ENCODE data around the gene UPK1A. TPM values are rescaled to one million over a fixed set of nuclear protein-coding genes. Genes with fewer than 3 reads are reported as not detected.

Gene UPK1A
- total and polyA plus RNA-seq, 2 donors (not counting 1 experiment from before 2014, with no cell fraction given): 0.16 TPM; not detected in 1

DNA sequence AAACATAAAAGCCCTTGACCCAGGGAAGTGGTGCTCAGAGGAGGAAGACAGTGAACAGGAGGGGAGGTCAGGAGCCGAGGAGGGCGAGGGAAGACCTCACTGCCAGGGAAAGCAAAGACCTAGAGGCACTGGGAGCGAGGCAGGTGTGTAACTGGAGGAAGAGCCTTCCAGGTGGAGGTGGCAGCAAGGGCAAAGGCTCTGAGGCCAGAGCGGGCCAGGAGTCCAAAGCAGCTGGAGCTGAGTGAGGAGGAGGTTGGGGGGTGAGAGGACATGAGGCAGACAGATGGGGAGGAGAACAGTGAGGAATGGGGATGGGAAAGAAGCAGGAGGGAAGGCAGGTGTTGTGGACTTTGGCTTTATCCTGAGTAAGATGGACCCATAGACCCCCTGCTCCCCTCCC lies 3.7 kb downstream of the UPK1A start:
- peaks cover 8 to 9% of the 10 kb centered on the region in 2 donors for H3K4me1 ChIP-seq (ENCODE audit: control insufficient read depth in 2 of 2, insufficient read depth in 2 of 2, low read length in 2 of 2)
- no peak for TF ChIP-seq EZH2 (IDR thresholded peaks at IDR 0.05; ENCODE audit: borderline replicate concordance, insufficient read depth, low read depth, low read length, poor library complexity, severe bottlenecking)
- TF ChIP-seq, protein P1, sequence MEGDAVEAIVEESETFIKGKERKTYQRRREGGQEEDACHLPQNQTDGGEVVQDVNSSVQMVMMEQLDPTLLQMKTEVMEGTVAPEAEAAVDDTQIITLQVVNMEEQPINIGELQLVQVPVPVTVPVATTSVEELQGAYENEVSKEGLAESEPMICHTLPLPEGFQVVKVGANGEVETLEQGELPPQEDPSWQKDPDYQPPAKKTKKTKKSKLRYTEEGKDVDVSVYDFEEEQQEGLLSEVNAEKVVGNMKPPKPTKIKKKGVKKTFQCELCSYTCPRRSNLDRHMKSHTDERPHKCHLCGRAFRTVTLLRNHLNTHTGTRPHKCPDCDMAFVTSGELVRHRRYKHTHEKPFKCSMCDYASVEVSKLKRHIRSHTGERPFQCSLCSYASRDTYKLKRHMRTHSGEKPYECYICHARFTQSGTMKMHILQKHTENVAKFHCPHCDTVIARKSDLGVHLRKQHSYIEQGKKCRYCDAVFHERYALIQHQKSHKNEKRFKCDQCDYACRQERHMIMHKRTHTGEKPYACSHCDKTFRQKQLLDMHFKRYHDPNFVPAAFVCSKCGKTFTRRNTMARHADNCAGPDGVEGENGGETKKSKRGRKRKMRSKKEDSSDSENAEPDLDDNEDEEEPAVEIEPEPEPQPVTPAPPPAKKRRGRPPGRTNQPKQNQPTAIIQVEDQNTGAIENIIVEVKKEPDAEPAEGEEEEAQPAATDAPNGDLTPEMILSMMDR (IDR thresholded peaks at IDR 0.05): no peak
- H3K4me3 ChIP-seq (ENCODE audit: control extremely low read depth in 1 of 5, extremely low read depth in 1 of 5, insufficient read depth in 1 of 5, low read depth in 2 of 5, low read length in 4 of 5): no peak overlapping the region
- intact Hi-C loops (cut with micrococcal nuclease): no loop called here
- no peak overlapping the region for H3K4me2 ChIP-seq (replicated peaks; ENCODE audit: low read depth, low read length, poor library complexity, severe bottlenecking)
- ChIA-PET CTCF (no interaction called here), POLR2A (no interaction called here)
- H3K9me3 ChIP-seq (ENCODE audit: control extremely low read depth in 1 of 3, control insufficient read depth in 2 of 3, insufficient read depth in 1 of 3, low read length in 2 of 3): peaks cover 0 to 11% (median 0%) of the 10 kb centered on the region in 3 donors
- WGBS (ENCODE audit: insufficient coverage): 66% methylated on average over 4 of the region's 4 CpGs
- peaks cover 0 to 34% (median 13%) of the 10 kb centered on the region in 4 experiments for H3K27me3 ChIP-seq (replicated peaks in 1 of 4; ENCODE audit: control extremely low read depth in 1 of 4, control insufficient read depth in 3 of 4, insufficient read depth in 4 of 4, low read length in 3 of 4)
- Mint-ChIP-seq H3K27me3 (peaks cover 26% of the 10 kb centered on the region), H3K4me1 (peaks cover 7% of the 10 kb centered on the region), H3K9me3 (ENCODE audit: insufficient read depth) (no peaks in the 10 kb centered on the region), H3K27ac (no peak overlapping the region), H3K4me3 (no peak overlapping the region)
- no peaks in the 10 kb centered on the region for H4K20me1 ChIP-seq (ENCODE audit: control insufficient read depth, insufficient read depth, low read length, poor library complexity, severe bottlenecking)
- H3K79me2 ChIP-seq (ENCODE audit: control insufficient read depth, insufficient read depth, low read length): no peaks in the 10 kb centered on the region
- no peak overlapping the region for H2AFZ ChIP-seq (ENCODE audit: insufficient read depth, low read depth, low read length, poor library complexity, severe bottlenecking)
- ATAC-seq (ENCODE audit: low read depth): no peak
- no peak overlapping the region for H3K27ac ChIP-seq (ENCODE audit: low read length in 2 of 2)
- H3K9ac ChIP-seq (ENCODE audit: low read length): no peak overlapping the region
- no peak for DNase-seq
- H3K36me3 ChIP-seq (replicated peaks in 1 of 2; ENCODE audit: control extremely low read depth in 1 of 2, control insufficient read depth in 1 of 2, extremely low read depth in 1 of 2, insufficient read depth in 2 of 2, low read length in 1 of 2): peaks cover 0 to 8% of the 10 kb centered on the region in 2 experiments

DNA sequence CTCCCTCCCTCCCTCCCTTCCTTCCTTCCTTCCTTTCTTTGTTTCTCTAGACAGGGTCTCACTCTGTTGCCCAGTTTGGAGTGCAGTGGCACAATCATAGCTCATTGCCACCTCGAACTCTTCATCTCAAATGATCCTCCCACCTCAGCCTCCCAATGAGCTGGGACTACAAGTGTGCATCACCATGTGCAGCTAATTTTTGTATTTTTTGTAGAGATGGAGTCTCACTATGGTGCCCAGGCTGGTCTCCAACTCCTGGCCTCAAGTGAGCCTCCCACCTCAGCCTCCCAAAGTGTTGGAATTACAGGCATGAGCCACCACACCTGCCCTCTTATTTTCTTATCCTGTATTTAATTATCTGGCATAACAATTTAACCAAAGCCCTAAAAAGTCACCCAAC lies 4.4 kb downstream of the UPK1A start:
- H2AFZ ChIP-seq (ENCODE audit: insufficient read depth, low read depth, low read length, poor library complexity, severe bottlenecking): no peak overlapping the region
- Mint-ChIP-seq H3K27ac (no peak overlapping the region), H3K9me3 (ENCODE audit: insufficient read depth) (no peaks in the 10 kb centered on the region), H3K4me1 (peaks cover 7% of the 10 kb centered on the region), H3K4me3 (no peak overlapping the region), H3K27me3 (peaks cover 26% of the 10 kb centered on the region)
- H3K9ac ChIP-seq (ENCODE audit: low read length): no peak overlapping the region
- CTCF ChIA-PET: no interaction called here
- H3K4me1 ChIP-seq (ENCODE audit: control insufficient read depth in 2 of 2, insufficient read depth in 2 of 2, low read length in 2 of 2): peaks cover 8 to 9% of the 10 kb centered on the region in 2 donors
- peaks cover 0 to under 1% of the 10 kb centered on the region in 2 experiments for H3K36me3 ChIP-seq (replicated peaks in 1 of 2; ENCODE audit: control extremely low read depth in 1 of 2, control insufficient read depth in 1 of 2, extremely low read depth in 1 of 2, insufficient read depth in 2 of 2, low read length in 1 of 2)
- no peak overlapping the region for H3K27ac ChIP-seq (ENCODE audit: low read length in 2 of 2)
- H3K4me3 ChIP-seq (ENCODE audit: control extremely low read depth in 1 of 5, extremely low read depth in 1 of 5, insufficient read depth in 1 of 5, low read depth in 2 of 5, low read length in 4 of 5): no peak overlapping the region
- H4K20me1 ChIP-seq (ENCODE audit: control insufficient read depth, insufficient read depth, low read length, poor library complexity, severe bottlenecking): no peaks in the 10 kb centered on the region
- no peak for ATAC-seq (ENCODE audit: low read depth)
- POLR2A ChIA-PET: interaction anchor here (0.6 kb wide), 1 partner anchor 9 kb away, joined by 5 read pairs; no protein-coding TSS in a partner anchor
- TF ChIP-seq EZH2 (IDR thresholded peaks at IDR 0.05; ENCODE audit: borderline replicate concordance, insufficient read depth, low read depth, low read length, poor library complexity, severe bottlenecking): no peak
- TF ChIP-seq, protein P1 (IDR thresholded peaks at IDR 0.05): no peak
- DNase-seq: no peak
- H3K27me3 ChIP-seq (replicated peaks in 1 of 4; ENCODE audit: control extremely low read depth in 1 of 4, control insufficient read depth in 3 of 4, insufficient read depth in 4 of 4, low read length in 3 of 4): peaks cover 0 to 37% (median 13%) of the 10 kb centered on the region in 4 experiments
- H3K4me2 ChIP-seq (replicated peaks; ENCODE audit: low read depth, low read length, poor library complexity, severe bottlenecking): no peak overlapping the region
- H3K79me2 ChIP-seq (ENCODE audit: control insufficient read depth, insufficient read depth, low read length): no peaks in the 10 kb centered on the region
- intact Hi-C loops (cut with micrococcal nuclease): no loop called here
- peaks cover 0 to 11% (median 0%) of the 10 kb centered on the region in 3 donors for H3K9me3 ChIP-seq (ENCODE audit: control extremely low read depth in 1 of 3, control insufficient read depth in 2 of 3, insufficient read depth in 1 of 3, low read length in 2 of 3)
- no CpG with 5 or more reads among the region's 1 CpG for WGBS (ENCODE audit: insufficient coverage)

Measured in B cell (primary cell).